H1 (cell line): Measurements from ENCODE around the gene PPP4R4. TPM values are rescaled to one million over a fixed set of nuclear protein-coding genes. Genes with fewer than 3 reads are reported as not detected.

ENCODE experiments used
- CTCF ChIA-PET: fragments of 300-600 bp; sonication (Branson Sonifier 250); formaldehyde crosslinking; loops from one replicate; lab custom pipeline; 2021; ENCODE audit not compliant: partially characterized antibody; lab: Charles Lee
- POLR2A ChIA-PET: fragments of 300-600 bp; sonication (Branson Sonifier 250); formaldehyde crosslinking; loops from one replicate; lab custom pipeline; 2021; ENCODE audit warnings: inconsistent platforms; ENCODE audit not compliant: partially characterized antibody; lab: Charles Lee
- DNase-seq, 2 experiments: peaks; one replicate each; pipeline versions ENCODE4 v3.0.0 to v3.0.0-alpha.2; 2010 to 2022; ENCODE audit warnings: low spot score in 2 of 2, low read depth in 1 of 2, mixed read lengths in 1 of 2
- FAIRE-seq: peaks from 2 replicates; lab custom pipeline; 2011; peaks lifted over from hg19 to GRCh38; lab: Jason Lieb, UNC
- H2AFZ ChIP-seq: 2 replicates; pipeline ENCODE4 v1.8.1; 2012; ENCODE audit warnings: low read length, inconsistent platforms
- H2AK5ac ChIP-seq: 2 replicates; pipeline ENCODE4 v1.6.1; 2013; ENCODE audit warnings: low read depth, low read length
- H2BK120ac ChIP-seq: replicated peaks from 2 replicates; pipeline ENCODE3; 2013; ENCODE audit warnings: low read depth, low read length, inconsistent platforms
- H2BK12ac ChIP-seq: 2 replicates; pipeline ENCODE4 v1.6.1; 2013; ENCODE audit warnings: low read depth, low read length
- H2BK15ac ChIP-seq: 2 replicates; pipeline ENCODE4 v1.6.1; 2013; ENCODE audit warnings: low read length
- H2BK20ac ChIP-seq: 2 replicates; pipeline ENCODE4 v1.6.1; 2013; ENCODE audit warnings: low read length
- H2BK5ac ChIP-seq: 2 replicates; pipeline ENCODE4 v1.6.1; 2013; ENCODE audit warnings: low read depth, low read length
- H3K14ac ChIP-seq: 2 replicates; pipeline ENCODE4 v1.6.1; 2013; ENCODE audit warnings: inconsistent platforms; ENCODE audit not compliant: insufficient read length
- H3K18ac ChIP-seq: 2 replicates; pipeline ENCODE4 v1.6.1; 2013; ENCODE audit warnings: low read length; ENCODE audit errors: extremely low read depth
- H3K23ac ChIP-seq: 2 replicates; pipeline ENCODE4 v1.6.1; 2013; ENCODE audit warnings: inconsistent platforms; ENCODE audit not compliant: insufficient read length
- H3K23me2 ChIP-seq: 2 replicates; pipeline ENCODE4 v1.6.1; 2013; ENCODE audit warnings: low read depth, low read length
- H3K27ac ChIP-seq: 2 replicates; pipeline ENCODE4 v1.6.1; 2011; ENCODE audit warnings: low read depth, low read length, inconsistent platforms
- H3K27me3 ChIP-seq, 4 experiments: replicated peaks in 1 of 4; 1 replicate in 1 of 4; 2 replicates in 3 of 4; pipeline versions ENCODE4 v1.6.1 to v1.8.1; 2011 to 2013; ENCODE audit warnings: low read length in 3 of 4, mild to moderate bottlenecking in 3 of 4, inconsistent platforms in 2 of 4, mixed read lengths in 2 of 4, moderate library complexity in 1 of 4; ENCODE audit not compliant: control insufficient read depth in 3 of 4, insufficient read depth in 3 of 4; ENCODE audit errors: extremely low read depth in 1 of 4
- H3K36me3 ChIP-seq, 4 experiments: 2 replicates each; pipeline versions ENCODE4 v1.6.1 to v1.8.1; 2011 to 2013; ENCODE audit warnings: mild to moderate bottlenecking in 4 of 4, low read length in 3 of 4, moderate library complexity in 2 of 4, control low read depth in 1 of 4, inconsistent platforms in 1 of 4; ENCODE audit not compliant: insufficient read depth in 4 of 4, control insufficient read depth in 2 of 4
- H3K4ac ChIP-seq: replicated peaks from 2 replicates; pipeline ENCODE3; 2013; ENCODE audit warnings: low read length, low read depth, mixed read lengths, inconsistent platforms; ENCODE audit not compliant: insufficient read length
- H3K4me1 ChIP-seq, 4 experiments: replicated peaks in 1 of 4; 1 replicate in 1 of 4; 2 replicates in 3 of 4; pipeline versions ENCODE4 v1.6.1 to v1.8.1; 2011 to 2013; ENCODE audit warnings: low read length in 3 of 4, inconsistent platforms in 2 of 4, mixed read lengths in 1 of 4; ENCODE audit not compliant: insufficient read depth in 4 of 4, control insufficient read depth in 3 of 4
- H3K4me2 ChIP-seq, 2 experiments: 2 replicates each; pipeline versions ENCODE4 v1.6.1 to v1.8.1; 2011 to 2013; ENCODE audit warnings: low read depth in 2 of 2, low read length in 2 of 2, control low read depth in 1 of 2, inconsistent platforms in 1 of 2, mild to moderate bottlenecking in 1 of 2; ENCODE audit not compliant: insufficient read depth in 1 of 2
- H3K4me3 ChIP-seq, 4 experiments: fragments of 200-600, 300-600 bp in 1 of 4; sonication (generic), shearing (Covaris generic), sonication (Bioruptor Twin) in 1 of 4; 2 replicates each; pipeline versions ENCODE4 v1.5.1 to v1.8.1; 2011 to 2016; ENCODE audit warnings: low read length in 4 of 4, low read depth in 3 of 4, control low read depth in 2 of 4, inconsistent platforms in 2 of 4, mild to moderate bottlenecking in 2 of 4, mixed read lengths in 1 of 4, moderate library complexity in 1 of 4; ENCODE audit not compliant: insufficient read depth in 2 of 4; ENCODE audit errors: extremely low read depth in 1 of 4
- H3K56ac ChIP-seq: replicated peaks from 2 replicates; pipeline ENCODE3; 2013; ENCODE audit warnings: low read depth, mild to moderate bottlenecking, mixed read lengths, low read length, inconsistent platforms; ENCODE audit not compliant: insufficient read length
- H3K79me1 ChIP-seq: 2 replicates; pipeline ENCODE4 v1.6.1; 2013; ENCODE audit warnings: low read depth, low read length, control low read depth
- H3K79me2 ChIP-seq, 2 experiments: 2 replicates each; pipeline versions ENCODE4 v1.6.1 to v1.8.1; 2012 to 2013; ENCODE audit warnings: low read length in 2 of 2, mild to moderate bottlenecking in 2 of 2, inconsistent platforms in 1 of 2; ENCODE audit not compliant: insufficient read depth in 2 of 2, control insufficient read depth in 1 of 2
- H3K9ac ChIP-seq, 4 experiments: replicated peaks in 1 of 4; 1 replicate in 1 of 4; 2 replicates in 3 of 4; pipeline versions ENCODE4 v1.6.1 to v1.8.1; 2011 to 2013; ENCODE audit warnings: low read depth in 3 of 4, low read length in 3 of 4, control low read depth in 2 of 4, mild to moderate bottlenecking in 2 of 4, moderate library complexity in 2 of 4, inconsistent platforms in 1 of 4; ENCODE audit errors: extremely low read depth in 1 of 4
- H3K9me3 ChIP-seq, 2 experiments: 2 replicates each; pipeline versions ENCODE4 v1.6.1 to v1.8.1; 2012 to 2013; ENCODE audit warnings: mild to moderate bottlenecking in 2 of 2, moderate library complexity in 2 of 2, control low read depth in 1 of 2, inconsistent platforms in 1 of 2, low read depth in 1 of 2, low read length in 1 of 2, mixed read lengths in 1 of 2; ENCODE audit not compliant: insufficient read depth in 2 of 2
- H4K20me1 ChIP-seq, 2 experiments: replicated peaks in 1 of 2; 2 replicates each; pipeline versions ENCODE3 to v1.8.1; 2011 to 2013; ENCODE audit warnings: inconsistent platforms in 2 of 2, low read length in 2 of 2, mild to moderate bottlenecking in 1 of 2; ENCODE audit not compliant: insufficient read depth in 2 of 2, control insufficient read depth in 1 of 2
- H4K5ac ChIP-seq: 2 replicates; pipeline ENCODE4 v1.6.1; 2013; ENCODE audit warnings: low read length, low read depth, mixed read lengths, inconsistent platforms; ENCODE audit not compliant: insufficient read length
- H4K8ac ChIP-seq: 2 replicates; pipeline ENCODE4 v1.8.0; 2013; ENCODE audit warnings: mild to moderate bottlenecking, moderate library complexity, low read length, inconsistent platforms; ENCODE audit not compliant: insufficient read depth; ENCODE audit errors: extremely low read depth
- H4K91ac ChIP-seq: replicated peaks from 2 replicates; pipeline ENCODE3; 2013; ENCODE audit warnings: low read length, mixed read lengths, inconsistent platforms; ENCODE audit not compliant: insufficient read length
- CEBPB ChIP-seq: IDR thresholded peaks from 2 replicates; pipeline ENCODE4 v1.6.1; 2012; ENCODE audit warnings: low read depth, low read length
- HDAC6 ChIP-seq: IDR thresholded peaks from one replicate; pipeline ENCODE4 v1.7.1; 2012; ENCODE audit warnings: low read depth, mild to moderate bottlenecking, inconsistent platforms, low read length, moderate library complexity
- JUN ChIP-seq: IDR thresholded peaks from 2 replicates; pipeline ENCODE4 v1.6.1; 2011; ENCODE audit warnings: low read depth, mild to moderate bottlenecking, improper control_type of control experiment, low read length
- JUND ChIP-seq: IDR thresholded peaks from 2 replicates; pipeline ENCODE4 v1.6.1; 2011; ENCODE audit warnings: mild to moderate bottlenecking, improper control_type of control experiment, low read length
- RAD21 ChIP-seq, 2 experiments: IDR thresholded peaks in 1 of 2; conservative IDR thresholded peaks in 1 of 2; 2 replicates each; pipeline ENCODE4 v1.6.1; 2011; ENCODE audit warnings: low read depth in 2 of 2, low read length in 2 of 2, improper control_type of control experiment in 1 of 2, inconsistent platforms in 1 of 2, mild to moderate bottlenecking in 1 of 2, moderate library complexity in 1 of 2
- SIRT6 ChIP-seq: IDR thresholded peaks from one replicate; pipeline ENCODE4 v1.7.1; 2012; ENCODE audit warnings: low read length, inconsistent platforms
- SP4 ChIP-seq: IDR thresholded peaks from 2 replicates; pipeline ENCODE4 v1.6.1; 2012; ENCODE audit warnings: low read length, inconsistent platforms
- TCF12 ChIP-seq: IDR thresholded peaks from 2 replicates; pipeline ENCODE4 v1.6.1; 2011; ENCODE audit warnings: low read depth, mild to moderate bottlenecking, low read length
- WGBS, 2 experiments: shearing (Covaris generic) in 1 of 2; methylation state at CpG; one replicate each; pipeline versions ENCODE4 v1.1.6 to v1.1.7; 2013 to 2015; ENCODE audit warnings: low lambda C conversion rate in 2 of 2, mixed read lengths in 2 of 2, inconsistent platforms in 1 of 2, low coverage in 1 of 2, missing lambda C conversion rate in 1 of 2; ENCODE audit not compliant: insufficient replicate concordance in 2 of 2, insufficient coverage in 1 of 2, insufficient read length in 1 of 2; ENCODE audit errors: extremely low coverage in 1 of 2, missing lambda C conversion rate in 1 of 2; 5-methylcytosine and 5-hydroxymethylcytosine counted together
- polyA plus RNA-seq, 7 experiments: library from polyadenylated mRNA; depleted of rRNA in 3 of 7; stranded (reverse) in 5 of 7; unstranded in 2 of 7; fragments of >200 nt in 5 of 7; fragments of 200-250 nt in 2 of 7; gene quantifications; 1 replicate in 5 of 7; 2 replicates in 1 of 7; 4 replicates in 1 of 7; pipeline versions ENCODE4 v1.2.1 to v1.2.3, GENCODE V29; 2011 to 2013; ENCODE audit warnings: missing spikeins in 2 of 7, mixed read lengths in 2 of 7
- total RNA-seq: library from RNA; stranded (reverse); fragmentation: NEBNext Ultra II Directional; extraction: Animal tissue kit (Norgen Biotek cat#: 25700); gene quantifications from 2 replicates; pipeline ENCODE4 v1.2.1, GENCODE V29; 2021
- TF ChIP-seq, protein P1 (sequence below): IDR thresholded peaks from 2 replicates; pipeline ENCODE4 v1.6.1; 2012; ENCODE audit warnings: inconsistent platforms
- TF ChIP-seq, protein P2 (sequence below): IDR thresholded peaks from 2 replicates; pipeline ENCODE4 v1.6.1; 2012; ENCODE audit warnings: inconsistent platforms

PPP4R4 gene
- total and polyA plus RNA-seq, 2 of the 8 experiments (the other 6 are each of a cell fraction or from before 2014, with no cell fraction given), result 3.3 to 9.6 TPM

DNA sequence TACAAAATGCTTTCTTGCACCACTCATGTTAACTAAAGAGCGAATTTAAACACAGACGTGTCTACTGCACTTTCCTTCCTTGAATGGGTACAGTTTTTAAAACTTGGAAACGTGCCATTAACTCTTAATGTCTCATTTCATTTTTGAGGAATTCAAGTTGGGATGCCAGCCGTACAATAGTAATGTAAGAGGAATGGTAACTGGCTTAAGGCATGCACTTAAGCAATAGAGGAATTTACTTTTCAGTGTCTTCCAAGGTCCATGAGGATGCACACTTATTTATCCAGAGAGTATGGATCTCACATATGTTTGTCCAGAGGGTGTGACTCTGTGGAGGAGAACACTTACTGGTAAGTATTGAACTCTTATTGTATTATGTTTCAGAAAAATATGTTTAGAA, 52.9 kb downstream of the PPP4R4 start:
- Histone ChIP-seq H3K4me2 (no peak overlapping the region), H2BK5ac (no peak overlapping the region), H3K27ac (no peak overlapping the region), H4K8ac (no peak overlapping the region), H3K36me3 (no peaks in the 10 kb centered on the region), H3K18ac (no peak overlapping the region), H3K9ac (no peak overlapping the region), H3K23ac (no peak overlapping the region), H3K9me3 (no peaks in the 10 kb centered on the region), H3K79me2 (no peaks in the 10 kb centered on the region), H3K56ac (no peak overlapping the region), H3K14ac (no peak overlapping the region), H3K4ac (no peak overlapping the region), H2BK15ac (no peak overlapping the region), H4K5ac (no peak overlapping the region), H3K4me1 (no peaks in the 10 kb centered on the region), H2BK120ac (no peak overlapping the region), H2AFZ (no peak overlapping the region), H4K91ac (no peak overlapping the region), H3K27me3 (no peaks in the 10 kb centered on the region), H3K23me2 (no peaks in the 10 kb centered on the region), H3K4me3 (no peak overlapping the region), H4K20me1 (no peaks in the 10 kb centered on the region), H2BK20ac (no peak overlapping the region), H2BK12ac (no peak overlapping the region), H2AK5ac (no peak overlapping the region), H3K79me1 (no peaks in the 10 kb centered on the region)
- FAIRE-seq (no peak), DNase-seq (no peak)
- POLR2A ChIA-PET, result no interaction called here
- CTCF ChIA-PET, result no interaction called here
- 95% methylated on average over 4 of the region's 4 CpGs; no CpG with 5 or more reads in 1 of the 2 experiments for WGBS, 2 experiments
- TF ChIP-seq SP4, result no peak
- TF ChIP-seq HDAC6, result no peak
- no peak for TF ChIP-seq TCF12
- TF ChIP-seq RAD21 (IDR thresholded peaks at IDR 0.05 in 1 of 2, conservative IDR thresholded peaks at IDR 0.05 in 1 of 2; ENCODE audit: low read depth in 2 of 2, low read length in 2 of 2), result no peak
- no peak for TF ChIP-seq JUND
- TF ChIP-seq CEBPB, result no peak
- TF ChIP-seq, protein P1, sequence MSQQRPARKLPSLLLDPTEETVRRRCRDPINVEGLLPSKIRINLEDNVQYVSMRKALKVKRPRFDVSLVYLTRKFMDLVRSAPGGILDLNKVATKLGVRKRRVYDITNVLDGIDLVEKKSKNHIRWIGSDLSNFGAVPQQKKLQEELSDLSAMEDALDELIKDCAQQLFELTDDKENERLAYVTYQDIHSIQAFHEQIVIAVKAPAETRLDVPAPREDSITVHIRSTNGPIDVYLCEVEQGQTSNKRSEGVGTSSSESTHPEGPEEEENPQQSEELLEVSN, result no peak
- TF ChIP-seq JUN, result no peak
- TF ChIP-seq, protein P2, sequence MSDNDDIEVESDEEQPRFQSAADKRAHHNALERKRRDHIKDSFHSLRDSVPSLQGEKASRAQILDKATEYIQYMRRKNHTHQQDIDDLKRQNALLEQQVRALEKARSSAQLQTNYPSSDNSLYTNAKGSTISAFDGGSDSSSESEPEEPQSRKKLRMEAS, result no peak
- no peak for TF ChIP-seq SIRT6
